Vagina (tissue), 2 donors: Measurements from ENCODE around the gene SVIL.

Experiments
- POLR2A ChIP-seq, 2 donors: fragments of 450-650 bp; IDR thresholded peaks; one replicate each; pipeline ENCODE4 v1.6.1; 2017; ENCODE audit warnings: antibody characterized with exemption in 2 of 2, mild to moderate bottlenecking in 2 of 2, moderate library complexity in 2 of 2
- POLR2AphosphoS5 ChIP-seq, 2 donors: sonication (generic); formaldehyde crosslinking; IDR thresholded peaks; one replicate each; pipeline ENCODE4 v1.9.0; 2017; ENCODE audit warnings: antibody characterized with exemption in 2 of 2, mild to moderate bottlenecking in 2 of 2, low read depth in 1 of 2; ENCODE audit not compliant: insufficient read depth in 1 of 2
- TF ChIP-seq, protein P1 (sequence below), 3 experiments: fragments of 450-650 bp in 2 of 3; fragments of 200-600 bp in 1 of 3; sonication (generic) in 1 of 3; IDR thresholded peaks; one replicate each; pipeline ENCODE4 v1.5.1; 2017 to 2019; ENCODE audit warnings: antibody characterized with exemption in 3 of 3, mild to moderate bottlenecking in 2 of 3, moderate library complexity in 2 of 3

DNA sequence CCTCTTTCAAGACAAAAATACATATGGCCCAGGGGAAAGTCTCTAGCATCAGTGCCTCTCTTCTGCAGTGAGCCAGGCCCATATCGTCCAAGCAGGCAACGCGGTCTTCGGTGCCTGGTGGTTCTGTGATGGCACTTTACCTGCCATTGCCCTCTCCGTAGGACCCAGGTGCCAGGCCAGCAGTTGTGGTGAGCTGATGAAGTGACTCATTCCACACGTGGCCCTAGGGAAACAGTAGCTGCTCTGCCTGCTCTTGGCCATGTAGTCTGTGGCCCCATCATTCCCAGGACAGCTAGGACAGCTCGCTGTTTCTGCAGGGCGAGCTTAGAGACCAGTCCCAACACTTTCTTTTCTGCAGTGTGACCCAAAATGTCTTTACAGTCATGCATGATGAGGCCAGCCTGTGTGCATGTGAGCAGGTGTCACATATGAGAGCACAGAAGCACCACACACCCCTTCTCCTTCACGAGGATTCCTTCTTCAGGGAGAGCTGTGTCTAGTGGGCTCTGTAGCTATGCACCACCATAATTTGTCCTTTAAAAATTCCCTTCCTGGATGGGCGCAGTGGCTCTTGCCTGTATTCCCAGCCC is 39.0 kb downstream of the SVIL start:
- TF ChIP-seq, protein P1, sequence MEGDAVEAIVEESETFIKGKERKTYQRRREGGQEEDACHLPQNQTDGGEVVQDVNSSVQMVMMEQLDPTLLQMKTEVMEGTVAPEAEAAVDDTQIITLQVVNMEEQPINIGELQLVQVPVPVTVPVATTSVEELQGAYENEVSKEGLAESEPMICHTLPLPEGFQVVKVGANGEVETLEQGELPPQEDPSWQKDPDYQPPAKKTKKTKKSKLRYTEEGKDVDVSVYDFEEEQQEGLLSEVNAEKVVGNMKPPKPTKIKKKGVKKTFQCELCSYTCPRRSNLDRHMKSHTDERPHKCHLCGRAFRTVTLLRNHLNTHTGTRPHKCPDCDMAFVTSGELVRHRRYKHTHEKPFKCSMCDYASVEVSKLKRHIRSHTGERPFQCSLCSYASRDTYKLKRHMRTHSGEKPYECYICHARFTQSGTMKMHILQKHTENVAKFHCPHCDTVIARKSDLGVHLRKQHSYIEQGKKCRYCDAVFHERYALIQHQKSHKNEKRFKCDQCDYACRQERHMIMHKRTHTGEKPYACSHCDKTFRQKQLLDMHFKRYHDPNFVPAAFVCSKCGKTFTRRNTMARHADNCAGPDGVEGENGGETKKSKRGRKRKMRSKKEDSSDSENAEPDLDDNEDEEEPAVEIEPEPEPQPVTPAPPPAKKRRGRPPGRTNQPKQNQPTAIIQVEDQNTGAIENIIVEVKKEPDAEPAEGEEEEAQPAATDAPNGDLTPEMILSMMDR (IDR thresholded peaks at IDR 0.05), result no peak
- TF ChIP-seq POLR2A (IDR thresholded peaks at IDR 0.05) (no peak), POLR2AphosphoS5 (IDR thresholded peaks at IDR 0.05; ENCODE audit: insufficient read depth in 1 of 2, low read depth in 1 of 2) (no peak)
